Brain microvascular endothelial cell (primary cell): Measurements from ENCODE around the gene FXR1.
"Not testable (repeated sequence)": the region's sequence is repeated elsewhere in the genome, so short reads cannot be mapped to it uniquely, and the experiment has no call there.

ENCODE experiments used
- DNase-seq: peaks from one replicate; pipeline ENCODE4 v3.0.0-alpha.2; 2020
- H3K27ac ChIP-seq: fragments of 250-450 bp; sonication (Bioruptor Pico); 2 replicates; pipeline ENCODE4 v1.5.1; 2020; ENCODE audit warnings: mild to moderate bottlenecking, moderate library complexity
- H3K27me3 ChIP-seq: fragments of 250-450 bp; sonication (Bioruptor Pico); replicated peaks from 2 replicates; pipeline ENCODE4 v1.5.1; 2020; ENCODE audit warnings: mild to moderate bottlenecking
- H3K36me3 ChIP-seq: fragments of 250-450 bp; sonication (Bioruptor Pico); replicated peaks from 2 replicates; pipeline ENCODE4 v1.5.1; 2020; ENCODE audit warnings: mild to moderate bottlenecking
- H3K4me3 ChIP-seq: 2 replicates; pipeline ENCODE4 v1.5.1; 2011; ENCODE audit warnings: low read depth, mild to moderate bottlenecking, control low read depth, low read length, moderate library complexity
- in situ Hi-C: cut with HindIII; loops from 2 replicates; pipeline ENCODE4 v1.10.0; 2017; ENCODE audit warnings: low sequenced_read_pairs, low pct_ligation_motif_present
- TF ChIP-seq, protein P1 (sequence below): IDR thresholded peaks from 2 replicates; pipeline ENCODE4 v1.5.1; 2011; ENCODE audit warnings: low read depth, mild to moderate bottlenecking, moderate library complexity, low read length, control low read depth, inconsistent platforms; ENCODE audit errors: missing control alignments

The FXR1 gene

DNA sequence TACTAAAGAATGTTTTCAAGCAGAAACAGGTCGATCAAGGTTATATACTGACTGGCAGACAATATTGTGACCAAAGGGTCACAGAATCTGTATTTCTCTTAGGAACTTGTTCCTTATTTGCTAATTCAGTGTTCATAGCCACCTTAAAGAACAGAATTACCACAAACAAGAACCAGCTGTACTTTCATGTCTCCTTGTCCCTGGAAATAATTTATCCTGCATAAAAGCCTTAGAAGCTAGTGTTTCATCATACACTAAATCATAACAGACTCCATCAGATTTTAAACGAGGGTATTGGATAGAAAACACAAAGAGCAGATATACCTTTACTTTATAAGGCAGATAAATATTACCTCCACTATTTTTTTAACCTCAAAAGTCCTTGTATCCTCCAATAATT lies 70.7 kb downstream of the FXR1 start:
- no peaks in the 10 kb centered on the region for H3K27me3 ChIP-seq
- no peak overlapping the region for H3K27ac ChIP-seq
- TF ChIP-seq, protein P1, sequence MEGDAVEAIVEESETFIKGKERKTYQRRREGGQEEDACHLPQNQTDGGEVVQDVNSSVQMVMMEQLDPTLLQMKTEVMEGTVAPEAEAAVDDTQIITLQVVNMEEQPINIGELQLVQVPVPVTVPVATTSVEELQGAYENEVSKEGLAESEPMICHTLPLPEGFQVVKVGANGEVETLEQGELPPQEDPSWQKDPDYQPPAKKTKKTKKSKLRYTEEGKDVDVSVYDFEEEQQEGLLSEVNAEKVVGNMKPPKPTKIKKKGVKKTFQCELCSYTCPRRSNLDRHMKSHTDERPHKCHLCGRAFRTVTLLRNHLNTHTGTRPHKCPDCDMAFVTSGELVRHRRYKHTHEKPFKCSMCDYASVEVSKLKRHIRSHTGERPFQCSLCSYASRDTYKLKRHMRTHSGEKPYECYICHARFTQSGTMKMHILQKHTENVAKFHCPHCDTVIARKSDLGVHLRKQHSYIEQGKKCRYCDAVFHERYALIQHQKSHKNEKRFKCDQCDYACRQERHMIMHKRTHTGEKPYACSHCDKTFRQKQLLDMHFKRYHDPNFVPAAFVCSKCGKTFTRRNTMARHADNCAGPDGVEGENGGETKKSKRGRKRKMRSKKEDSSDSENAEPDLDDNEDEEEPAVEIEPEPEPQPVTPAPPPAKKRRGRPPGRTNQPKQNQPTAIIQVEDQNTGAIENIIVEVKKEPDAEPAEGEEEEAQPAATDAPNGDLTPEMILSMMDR, result no peak
- H3K4me3 ChIP-seq, result no peak overlapping the region
- peaks cover 6% of the 10 kb centered on the region for H3K36me3 ChIP-seq
- DNase-seq, result no peak
- in situ Hi-C loops, result no loop called here

DNA sequence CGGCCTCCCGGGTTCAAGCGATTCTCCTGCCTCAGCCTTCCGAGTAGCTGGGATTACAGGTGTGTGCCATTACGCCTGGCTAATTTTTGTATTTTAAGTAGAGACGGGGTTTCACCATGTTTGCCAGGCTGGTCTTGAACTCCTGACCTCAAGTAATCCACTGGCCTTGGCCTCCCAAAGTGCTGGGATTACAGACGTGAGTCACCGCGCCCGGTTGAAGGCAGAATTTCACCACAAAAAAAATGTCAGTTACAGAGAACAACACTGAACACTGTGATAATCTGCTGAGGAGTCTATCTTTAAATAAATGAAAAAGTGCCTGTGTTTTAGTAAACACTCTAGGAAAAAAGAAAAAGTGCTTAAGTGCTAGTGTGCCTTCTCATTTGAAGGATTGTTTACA lies 73.9 kb downstream of the FXR1 start:
- H3K27me3 ChIP-seq, H3K4me3 ChIP-seq, in situ Hi-C loops, H3K27ac ChIP-seq, DNase-seq, H3K36me3 ChIP-seq: not testable (repeated sequence)

DNA sequence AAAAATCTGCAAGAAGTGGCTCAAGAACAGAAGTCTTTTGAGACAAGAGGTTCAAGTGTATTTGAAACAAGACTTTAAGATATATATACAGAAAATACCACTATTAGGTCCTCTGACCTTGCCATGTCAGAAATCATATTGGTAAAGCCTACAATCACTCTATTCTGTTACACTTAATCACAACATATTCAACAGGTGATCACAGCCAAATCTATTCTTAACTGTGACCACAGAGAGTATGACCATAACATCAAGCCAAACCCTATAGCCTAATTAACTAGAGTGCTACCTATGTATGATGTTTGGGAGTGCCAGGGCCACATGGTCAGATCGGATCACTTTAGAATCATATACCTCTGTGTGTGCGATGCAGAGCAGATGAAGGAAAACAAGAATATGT lies 74.9 kb downstream of the FXR1 start:
- no peak overlapping the region for H3K4me3 ChIP-seq
- TF ChIP-seq, protein P1, result no peak
- no peaks in the 10 kb centered on the region for H3K27me3 ChIP-seq
- H3K27ac ChIP-seq, result no peak overlapping the region
- H3K36me3 ChIP-seq, result no peaks in the 10 kb centered on the region
- no peak for DNase-seq
- in situ Hi-C loops, result no loop called here

DNA sequence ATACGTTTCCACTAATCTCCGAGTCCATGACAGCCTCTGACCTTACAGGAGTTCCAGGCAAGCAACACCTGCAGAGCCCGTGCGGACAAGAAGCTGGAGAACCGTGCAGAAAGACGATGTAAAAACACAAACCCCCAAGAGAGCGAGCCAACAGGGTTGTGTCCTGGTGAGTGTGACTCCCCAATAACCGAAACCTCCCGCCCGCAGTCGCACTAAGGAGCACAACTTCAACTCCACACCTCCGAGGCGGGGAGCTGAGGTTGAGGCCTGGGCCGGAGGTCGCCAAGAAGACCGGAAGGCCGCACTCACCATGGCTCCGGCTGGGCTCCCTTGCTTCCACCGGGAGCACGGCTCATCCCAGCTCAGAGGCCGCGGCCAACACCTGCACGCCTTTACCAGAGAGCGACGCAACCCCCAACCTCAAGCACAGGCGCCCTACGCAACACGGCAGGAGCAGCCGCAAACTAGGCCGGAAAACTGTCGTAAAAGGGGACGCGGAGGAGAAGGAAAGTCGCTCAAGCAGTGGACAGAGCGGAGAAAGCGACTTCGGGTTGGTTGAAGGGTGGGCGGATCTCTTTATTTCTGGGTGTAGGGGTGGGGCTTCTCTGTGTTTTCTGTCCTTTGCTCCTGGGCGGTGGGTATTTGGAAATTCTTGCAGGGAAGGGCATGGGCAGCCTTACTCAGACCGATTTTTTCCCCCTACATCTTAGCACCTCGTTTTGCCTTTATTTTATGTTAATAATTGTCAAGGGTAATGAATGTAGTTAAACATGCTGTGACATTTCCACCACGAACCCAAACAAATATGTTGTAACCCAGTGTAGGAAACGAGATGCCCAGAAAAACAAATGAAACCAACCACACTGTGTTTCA lies 77.1 kb downstream of the FXR1 start, which contains the start of gene DNAJC19:
Gene DNAJC19 (minus strand): TSS at position 446 of the 873 bp plus-strand sequence. CDS start 134 bp downstream, at position 312.
- peak; percentile 94 for DNase-seq
- TF ChIP-seq, protein P1, result no peak
- in situ Hi-C loops, result no loop called here
- Histone ChIP-seq H3K36me3 (no peaks in the 10 kb centered on the region), H3K27ac (peak within 1 kb of the TSS; percentile 24), H3K27me3 (no peaks in the 10 kb centered on the region), H3K4me3 (peak within 1 kb of the TSS; percentile 77)

DNA sequence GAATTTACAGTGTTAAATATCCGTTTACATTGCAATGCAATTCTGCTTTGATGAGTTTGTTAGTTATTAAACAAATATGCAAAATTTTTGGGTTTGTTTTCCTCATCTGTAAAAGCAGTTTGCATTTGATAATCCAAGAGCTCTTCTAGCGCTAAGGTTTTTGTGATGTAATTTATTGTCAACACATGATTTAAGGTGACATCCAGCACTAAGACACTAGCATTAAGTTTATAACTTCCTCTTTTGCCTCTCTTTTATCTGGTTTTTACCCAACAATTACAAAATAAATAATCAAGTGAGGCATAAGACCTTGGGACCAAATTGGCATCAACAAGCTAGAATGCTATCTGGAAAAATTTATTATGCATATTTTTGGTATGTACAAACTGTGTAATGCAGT lies 78.0 kb downstream of the FXR1 start:
- in situ Hi-C loops, result no loop called here
- no peaks in the 10 kb centered on the region for H3K36me3 ChIP-seq
- TF ChIP-seq, protein P1, result no peak
- H3K27ac ChIP-seq, result no peak overlapping the region
- no peak for DNase-seq
- no peaks in the 10 kb centered on the region for H3K27me3 ChIP-seq
- H3K4me3 ChIP-seq, result no peak overlapping the region

DNA sequence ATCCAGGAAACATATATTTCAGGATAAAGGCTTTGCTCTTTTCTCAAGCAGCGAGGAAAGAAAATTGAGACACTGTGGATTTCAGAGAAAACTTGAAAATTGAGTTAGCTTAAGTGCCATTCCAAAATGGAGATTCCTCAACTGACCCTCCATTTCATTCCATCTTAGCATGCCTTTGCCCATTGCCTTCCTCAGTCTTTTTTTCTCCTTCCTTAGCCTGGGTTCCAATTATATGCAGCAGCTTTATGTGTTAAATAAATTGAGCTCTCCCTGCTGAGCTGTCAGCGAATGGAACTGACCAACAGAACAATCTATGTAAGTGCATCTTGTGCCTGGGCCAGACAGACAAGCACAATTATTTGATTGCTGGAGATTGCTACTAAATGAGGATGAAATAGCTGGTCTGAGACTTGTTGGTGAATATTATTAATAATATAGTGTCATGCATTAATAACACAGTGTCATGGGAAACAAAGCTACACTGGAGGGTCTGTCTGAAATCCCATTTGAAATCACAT lies 84.0 kb downstream of the FXR1 start:
- Histone ChIP-seq H3K27me3 (no peaks in the 10 kb centered on the region), H3K36me3 (no peaks in the 10 kb centered on the region), H3K4me3 (no peak overlapping the region), H3K27ac (no peak overlapping the region)
- in situ Hi-C loops, result no loop called here
- TF ChIP-seq, protein P1, result no peak
- no peak for DNase-seq

DNA sequence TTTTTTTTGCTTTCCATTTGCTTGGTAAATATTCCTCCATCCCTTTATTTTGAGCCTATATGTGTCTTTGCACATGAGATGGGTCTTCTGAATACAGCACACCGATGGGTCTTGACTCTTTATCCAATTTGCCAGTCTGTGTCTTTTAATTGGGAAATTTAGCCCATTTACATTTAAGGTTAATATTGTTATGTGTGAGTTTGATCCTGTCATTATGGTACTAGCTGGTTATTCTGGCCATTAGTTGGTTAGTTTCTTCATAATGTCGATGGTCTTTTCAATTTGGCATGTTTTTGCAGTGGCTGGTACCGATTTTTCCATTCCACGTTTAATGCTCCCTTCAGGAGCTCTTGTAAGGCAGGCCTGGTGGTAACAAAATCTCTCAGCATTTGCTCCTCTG lies 89.9 kb downstream of the FXR1 start:
- H3K36me3 ChIP-seq, H3K27ac ChIP-seq, H3K4me3 ChIP-seq, in situ Hi-C loops, DNase-seq, H3K27me3 ChIP-seq: not testable (repeated sequence)

DNA sequence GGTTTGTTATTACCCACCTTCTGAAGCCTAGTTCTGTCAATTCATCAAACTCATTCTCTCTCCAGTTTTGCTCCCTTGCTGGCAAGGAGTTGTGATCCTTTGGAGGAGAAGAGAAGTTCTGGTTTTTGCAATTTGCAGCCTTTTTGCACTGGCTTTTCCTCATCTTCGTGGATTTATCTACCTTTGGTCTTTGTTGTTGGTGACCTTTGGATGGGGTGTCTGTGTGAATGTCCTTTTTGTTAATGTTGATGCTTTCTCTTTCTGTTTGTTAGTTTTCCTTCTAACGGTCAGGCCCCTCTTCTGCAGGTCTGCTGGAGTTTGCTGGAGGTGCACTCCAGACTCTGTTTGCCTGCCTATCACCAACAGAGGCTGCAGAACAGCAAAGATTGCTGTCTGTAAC lies 91.0 kb downstream of the FXR1 start:
- DNase-seq, in situ Hi-C loops, H3K4me3 ChIP-seq, H3K27ac ChIP-seq, H3K36me3 ChIP-seq, H3K27me3 ChIP-seq: not testable (repeated sequence)
